IPS-20b (cell line): ENCODE data around the gene BNC2.

Experiments
- H3K27ac ChIP-seq: one replicate; pipeline ENCODE4 v1.5.1; 2013; ENCODE audit warnings: low read length
- H3K27me3 ChIP-seq: 2 replicates; pipeline ENCODE4 v1.6.1; 2013; ENCODE audit warnings: mild to moderate bottlenecking, low read length, inconsistent platforms; ENCODE audit not compliant: insufficient read depth
- H3K36me3 ChIP-seq: 2 replicates; pipeline ENCODE4 v1.6.1; 2013; ENCODE audit warnings: low read depth, mild to moderate bottlenecking, inconsistent platforms, low read length, moderate library complexity; ENCODE audit not compliant: insufficient read depth
- H3K4me1 ChIP-seq: 2 replicates; pipeline ENCODE4 v1.6.1; 2013; ENCODE audit warnings: mild to moderate bottlenecking, control low read depth, inconsistent platforms, low read length, moderate library complexity; ENCODE audit not compliant: insufficient read depth
- H3K4me3 ChIP-seq: 2 replicates; pipeline ENCODE4 v1.5.1; 2013; ENCODE audit warnings: mild to moderate bottlenecking, low read length, inconsistent platforms
- H3K9ac ChIP-seq: 2 replicates; pipeline ENCODE4 v1.6.1; 2013; ENCODE audit warnings: low read depth, mild to moderate bottlenecking, inconsistent platforms, low read length, moderate library complexity
- H3K9me3 ChIP-seq: 2 replicates; pipeline ENCODE4 v1.6.1; 2013; ENCODE audit warnings: mild to moderate bottlenecking, low read depth, low read length, inconsistent platforms; ENCODE audit not compliant: insufficient read depth

BNC2 gene

GRCh38 chr9:16598316-16598715 is 272.2 kb downstream of the BNC2 start:
- no peaks in the 10 kb centered on the region for H3K36me3 ChIP-seq
- peaks cover 18% of the 10 kb centered on the region; the same call in 1 of the 2 replicates for H3K4me1 ChIP-seq
- H3K27ac ChIP-seq = no peak overlapping the region
- no peaks in the 10 kb centered on the region for H3K27me3 ChIP-seq
- H3K9me3 ChIP-seq = no peaks in the 10 kb centered on the region
- no peak overlapping the region for H3K4me3 ChIP-seq
- H3K9ac ChIP-seq = no peak overlapping the region

- H3K4me1 ChIP-seq = peaks cover 14% of the 10 kb centered on the region; the same call in 1 of the 2 replicates
- H3K9ac ChIP-seq = 0 out of 2 replicates have a peak overlapping the region, but pooled peaks have one; percentile 17
- H3K27me3 ChIP-seq = no peaks in the 10 kb centered on the region
- no peak overlapping the region for H3K4me3 ChIP-seq
- H3K27ac ChIP-seq = no peak overlapping the region
- no peaks in the 10 kb centered on the region for H3K36me3 ChIP-seq
- no peaks in the 10 kb centered on the region for H3K9me3 ChIP-seq
Measured at GRCh38 chr9:16597136-16597535, 273.3 kb downstream of the BNC2 start.

GRCh38 chr9:16595227-16595626 is 275.2 kb downstream of the BNC2 start:
- Histone ChIP-seq H3K9me3 (no peaks in the 10 kb centered on the region), H3K9ac (no peak overlapping the region), H3K4me1 (peaks cover 3% of the 10 kb centered on the region; the same call in 1 of the 2 replicates), H3K27me3 (no peaks in the 10 kb centered on the region), H3K27ac (no peak overlapping the region), H3K4me3 (no peak overlapping the region), H3K36me3 (no peaks in the 10 kb centered on the region)

- no peaks in the 10 kb centered on the region for H3K9me3 ChIP-seq
- no peaks in the 10 kb centered on the region for H3K27me3 ChIP-seq
- no peak overlapping the region for H3K27ac ChIP-seq
- H3K4me3 ChIP-seq = no peak overlapping the region
- H3K36me3 ChIP-seq = no peaks in the 10 kb centered on the region
- H3K9ac ChIP-seq = no peak overlapping the region
- H3K4me1 ChIP-seq = peaks cover 3% of the 10 kb centered on the region; the same call in 1 of the 2 replicates
Measured at GRCh38 chr9:16594787-16595186, 275.7 kb downstream of the BNC2 start.

GRCh38 chr9:16593746-16594145 is 276.7 kb downstream of the BNC2 start:
- Histone ChIP-seq H3K9me3 (no peaks in the 10 kb centered on the region), H3K27ac (no peak overlapping the region), H3K4me3 (no peak overlapping the region), H3K27me3 (no peaks in the 10 kb centered on the region), H3K36me3 (no peaks in the 10 kb centered on the region), H3K9ac (no peak overlapping the region), H3K4me1 (peaks cover 3% of the 10 kb centered on the region; the same call in 1 of the 2 replicates)

GRCh38 chr9:16591092-16591491 is 279.4 kb downstream of the BNC2 start:
- no peak overlapping the region for H3K9ac ChIP-seq
- no peaks in the 10 kb centered on the region for H3K36me3 ChIP-seq
- no peaks in the 10 kb centered on the region for H3K4me1 ChIP-seq
- no peaks in the 10 kb centered on the region for H3K9me3 ChIP-seq
- no peaks in the 10 kb centered on the region for H3K27me3 ChIP-seq
- H3K27ac ChIP-seq = no peak overlapping the region
- H3K4me3 ChIP-seq = no peak overlapping the region

GRCh38 chr9:16585591-16585990 is 284.9 kb downstream of the BNC2 start:
- Histone ChIP-seq H3K27ac (no peak overlapping the region), H3K4me1 (no peaks in the 10 kb centered on the region), H3K27me3 (no peaks in the 10 kb centered on the region), H3K9me3 (no peaks in the 10 kb centered on the region), H3K9ac (no peak overlapping the region), H3K4me3 (no peak overlapping the region), H3K36me3 (no peaks in the 10 kb centered on the region)

GRCh38 chr9:16579872-16580432 is 290.5 kb downstream of the BNC2 start:
- H3K36me3 ChIP-seq = no peaks in the 10 kb centered on the region
- H3K27ac ChIP-seq = no peak overlapping the region
- no peaks in the 10 kb centered on the region for H3K27me3 ChIP-seq
- peaks cover 10% of the 10 kb centered on the region; the same call in 1 of the 2 replicates for H3K4me1 ChIP-seq
- no peaks in the 10 kb centered on the region for H3K9me3 ChIP-seq
- no peak overlapping the region for H3K9ac ChIP-seq
- no peak overlapping the region for H3K4me3 ChIP-seq

GRCh38 chr9:16575986-16576245 is 294.6 kb downstream of the BNC2 start:
- Histone ChIP-seq H3K4me3 (no peak overlapping the region), H3K9me3 (no peaks in the 10 kb centered on the region), H3K4me1 (peaks cover 27% of the 10 kb centered on the region; the same call in 1 of the 2 replicates), H3K9ac (no peak overlapping the region), H3K27ac (no peak overlapping the region), H3K36me3 (no peaks in the 10 kb centered on the region), H3K27me3 (no peaks in the 10 kb centered on the region)

- Histone ChIP-seq H3K36me3 (no peaks in the 10 kb centered on the region), H3K9ac (no peak overlapping the region), H3K9me3 (no peaks in the 10 kb centered on the region), H3K4me1 (peaks cover 27% of the 10 kb centered on the region; the same call in 1 of the 2 replicates), H3K27ac (no peak overlapping the region), H3K4me3 (no peak overlapping the region), H3K27me3 (no peaks in the 10 kb centered on the region)
Measured at GRCh38 chr9:16575142-16575985, 295.1 kb downstream of the BNC2 start.

GRCh38 chr9:16572005-16572734 is 298.3 kb downstream of the BNC2 start:
- peaks cover 48% of the 10 kb centered on the region; the same call in 1 of the 2 replicates for H3K4me1 ChIP-seq
- no peak overlapping the region for H3K4me3 ChIP-seq
- H3K9me3 ChIP-seq = no peaks in the 10 kb centered on the region
- H3K36me3 ChIP-seq = no peaks in the 10 kb centered on the region
- H3K9ac ChIP-seq = peak overlapping the region; percentile 36; the same call in 1 of the 2 replicates
- no peaks in the 10 kb centered on the region for H3K27me3 ChIP-seq
- H3K27ac ChIP-seq = no peak overlapping the region
